ENCODE results near the gene RPL10L. TPM values are rescaled to one million over a fixed set of nuclear protein-coding genes. Genes with fewer than 3 reads are reported as not detected.

The RPL10L gene
- total and polyA plus RNA-seq, 12 donors = not detected

- Histone ChIP-seq H3K27ac (no peak overlapping the region), H3K4me1 (no peaks in the 10 kb centered on the region), H3K36me3 (no peaks in the 10 kb centered on the region), H3K9me3 (peaks cover 0 to 24% (median 11%) of the 10 kb centered on the region in 11 donors), H3K27me3 (no peaks in the 10 kb centered on the region), H3K4me3 (no peak overlapping the region)
- WGBS, 2 donors = 73 to 85% methylated on average over 4 of the region's 4 CpGs
- no peak for ATAC-seq
- no peak for TF ChIP-seq CTCF (IDR thresholded peaks at IDR 0.05)
- no peak for DNase-seq
- intact Hi-C loops (cut with DNase I) = no loop called here
These were observed 11.8 kb upstream of the RPL10L start for GRCh38 chr14:46663382-46663781.

- no peak overlapping the region for H3K4me3 ChIP-seq
- no peak for TF ChIP-seq CTCF (IDR thresholded peaks at IDR 0.05)
- intact Hi-C loops (cut with DNase I) = no loop called here
- H3K36me3 ChIP-seq = no peaks in the 10 kb centered on the region
- H3K27ac ChIP-seq = no peak overlapping the region
- no peaks in the 10 kb centered on the region for H3K4me1 ChIP-seq
- no peak for ATAC-seq
- H3K27me3 ChIP-seq = no peaks in the 10 kb centered on the region
- WGBS, 2 donors = 44 to 49% methylated on average over 1 of the region's 1 CpG
- DNase-seq = no peak
- peaks cover 0 to 27% (median 11%) of the 10 kb centered on the region in 11 donors for H3K9me3 ChIP-seq
These were observed 10.1 kb upstream of the RPL10L start for GRCh38 chr14:46661728-46662127.

GRCh38 chr14:46653031-46653755 is 1.6 kb upstream of the RPL10L start:
- Histone ChIP-seq H3K36me3 (no peaks in the 10 kb centered on the region), H3K9me3 (peaks cover 0 to 18% (median 0%) of the 10 kb centered on the region in 11 donors), H3K4me3 (no peak overlapping the region), H3K4me1 (no peaks in the 10 kb centered on the region), H3K27ac (no peak overlapping the region), H3K27me3 (no peaks in the 10 kb centered on the region)
- intact Hi-C loops (cut with DNase I) = no loop called here
- DNase-seq (no peak), ATAC-seq (no peak)
- TF ChIP-seq CTCF (IDR thresholded peaks at IDR 0.05) = no peak

- ATAC-seq (no peak), DNase-seq (no peak)
- Histone ChIP-seq H3K36me3 (no peaks in the 10 kb centered on the region), H3K9me3 (peaks cover 0 to 16% (median 0%) of the 10 kb centered on the region in 11 donors), H3K27me3 (no peaks in the 10 kb centered on the region), H3K27ac (no peak overlapping the region), H3K4me3 (no peak overlapping the region), H3K4me1 (no peaks in the 10 kb centered on the region)
- no peak for TF ChIP-seq CTCF (IDR thresholded peaks at IDR 0.05)
- intact Hi-C loops (cut with DNase I) = no loop called here
These were observed 4.8 kb downstream of the RPL10L start for GRCh38 chr14:46646796-46647195.
